HG03108 (cell line): ENCODE results near the gene GNB3.

Experiments used
- ATAC-seq: cut with Tn5 transposase; IDR thresholded peaks from one replicate; pipeline ENCODE4 v1.9.1; 2021; ENCODE audit warnings: moderate library complexity; ENCODE audit not compliant: unreplicated experiment

GNB3 gene

GRCh38 chr12:6836851-6837250, 3.9 kb upstream of the GNB3 start:
- no peak for ATAC-seq

- ATAC-seq, result no peak
Measured at GRCh38 chr12:6837370-6838060, 3.2 kb upstream of the GNB3 start.

DNA sequence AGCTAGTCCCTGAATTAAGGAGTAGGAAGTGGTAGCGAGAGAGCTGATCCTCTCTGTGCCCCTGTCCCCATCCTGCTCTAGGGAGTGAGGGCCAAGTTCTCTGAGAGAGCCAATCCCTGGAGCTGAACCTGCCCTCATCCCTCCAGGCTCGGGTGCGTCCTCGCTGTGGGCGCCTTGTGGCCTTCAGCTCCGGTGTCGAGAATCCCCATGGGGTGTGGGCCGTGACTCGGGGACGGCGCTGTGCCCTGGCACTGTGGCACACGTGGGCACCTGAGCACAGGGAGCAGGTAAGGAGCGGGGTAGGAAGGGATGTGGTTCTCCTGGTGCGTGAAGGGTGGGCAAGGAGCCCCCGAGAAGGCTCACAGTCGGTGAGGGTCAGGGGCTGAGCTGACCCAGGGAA, 1.9 kb upstream of the GNB3 start:
- no peak for ATAC-seq

GRCh38 chr12:6839482-6840201, 1.1 kb upstream of the GNB3 start:
- no peak for ATAC-seq

- ATAC-seq, result no peak
Measured at GRCh38 chr12:6840330-6840729, 395 bp upstream of the GNB3 start.

GRCh38 chr12:6842075-6842474, 1.4 kb downstream of the GNB3 start:
- ATAC-seq, result no peak

GRCh38 chr12:6843118-6843902, 2.6 kb downstream of the GNB3 start:
- ATAC-seq, result no peak

DNA sequence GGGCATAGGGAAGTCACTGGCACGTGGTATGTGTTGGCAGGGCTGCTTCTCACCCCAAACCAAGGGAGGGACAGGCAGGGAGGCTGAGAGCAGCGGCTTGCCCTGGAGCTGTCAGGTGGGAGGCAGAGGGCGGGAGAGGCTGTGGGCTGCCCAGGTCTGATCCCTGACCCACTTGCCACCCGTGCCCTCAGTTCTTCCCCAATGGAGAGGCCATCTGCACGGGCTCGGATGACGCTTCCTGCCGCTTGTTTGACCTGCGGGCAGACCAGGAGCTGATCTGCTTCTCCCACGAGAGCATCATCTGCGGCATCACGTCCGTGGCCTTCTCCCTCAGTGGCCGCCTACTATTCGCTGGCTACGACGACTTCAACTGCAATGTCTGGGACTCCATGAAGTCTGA, 4.7 kb downstream of the GNB3 start:
- ATAC-seq, result no peak

DNA sequence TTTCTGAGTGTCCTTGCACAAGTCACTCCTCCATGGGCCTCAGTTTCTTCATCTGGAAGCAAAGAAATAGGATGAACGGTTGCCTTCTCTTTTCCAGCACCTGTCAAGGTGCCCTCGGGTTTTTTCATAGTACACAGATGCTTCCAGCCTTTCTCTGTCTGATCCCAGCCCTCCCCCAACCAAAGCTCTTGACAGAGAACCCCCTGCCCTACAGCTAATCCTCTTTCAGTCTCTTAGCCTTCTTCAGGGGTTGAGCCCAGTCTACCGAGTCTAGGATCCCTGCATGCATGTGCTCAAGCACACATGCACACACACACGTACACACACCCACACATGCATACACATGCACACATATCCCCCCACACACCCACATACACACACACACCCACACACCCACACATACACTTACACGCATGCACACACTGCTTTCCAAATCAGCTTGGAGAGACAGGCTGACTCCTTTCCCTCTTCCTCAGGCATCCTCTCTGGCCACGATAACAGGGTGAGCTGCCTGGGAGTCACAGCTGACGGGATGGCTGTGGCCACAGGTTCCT, 5.7 kb downstream of the GNB3 start:
- no peak for ATAC-seq

- no peak for ATAC-seq
Measured at GRCh38 chr12:6847676-6848075, 7.0 kb downstream of the GNB3 start.

GRCh38 chr12:6849427-6849826, 8.7 kb downstream of the GNB3 start:
- ATAC-seq, result no peak

GRCh38 chr12:6849976-6850560, 9.3 kb downstream of the GNB3 start:
- no peak for ATAC-seq

DNA sequence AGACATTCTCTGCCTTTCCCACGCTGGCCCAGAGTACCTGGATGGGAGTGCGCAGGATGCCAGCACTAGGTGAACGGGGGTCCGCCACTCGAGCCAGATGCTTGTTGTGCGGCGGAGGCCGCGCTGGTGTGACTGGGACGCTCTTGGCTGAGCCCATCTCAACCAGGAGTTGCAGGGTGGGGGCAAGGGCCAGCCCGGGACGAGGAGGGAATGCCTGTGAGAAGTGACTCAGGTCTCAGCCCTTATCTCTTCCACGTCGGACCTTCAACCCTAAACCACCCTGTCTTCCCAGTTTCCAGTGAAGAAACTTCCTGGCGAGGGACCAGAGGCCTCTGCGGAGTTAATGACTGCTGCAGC, 10.0 kb downstream of the GNB3 start:
- no peak for ATAC-seq

DNA sequence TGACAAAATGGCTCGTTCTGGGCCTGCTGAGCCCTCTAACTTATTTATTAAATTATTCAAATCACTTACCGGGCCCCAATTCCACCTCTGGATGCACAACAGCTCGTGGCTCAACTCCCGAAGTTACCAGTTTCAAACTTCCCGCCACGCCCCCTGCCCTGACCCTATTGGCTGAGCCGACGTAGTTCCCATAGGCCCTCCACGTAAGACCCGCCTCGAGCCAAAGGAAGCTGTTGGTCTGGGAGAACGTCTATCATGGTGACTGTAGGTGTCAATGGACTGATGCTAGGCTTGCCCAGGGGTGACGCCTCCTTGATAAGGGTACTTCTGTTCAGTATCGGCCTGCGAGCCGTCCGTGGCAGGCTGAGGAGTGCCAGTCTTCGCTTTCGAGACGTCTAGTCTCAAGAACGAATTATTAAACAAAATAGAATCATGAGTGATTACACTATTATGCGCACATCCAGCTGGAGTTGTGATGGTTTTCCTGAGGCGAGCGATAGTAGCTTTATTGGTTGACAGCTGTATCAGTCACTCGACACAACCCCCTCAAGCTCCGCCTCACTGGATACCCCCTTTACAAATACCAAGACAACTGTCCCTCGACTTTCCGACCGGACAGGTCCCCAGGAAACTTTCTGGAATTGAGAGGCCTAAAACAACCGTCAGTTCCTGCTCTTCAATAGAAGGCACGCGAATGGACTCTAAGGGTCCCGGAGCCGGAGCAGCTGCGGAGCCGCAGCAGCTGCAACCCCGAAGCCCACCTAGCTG, 10.6 kb downstream of the GNB3 start, which contains the start of gene CDCA3:
Gene CDCA3 (minus strand): TSS at position 134 of the 768 bp plus-strand sequence. CDS start 334 bp downstream, outside the sequence.
- ATAC-seq, result peak; percentile 51

DNA sequence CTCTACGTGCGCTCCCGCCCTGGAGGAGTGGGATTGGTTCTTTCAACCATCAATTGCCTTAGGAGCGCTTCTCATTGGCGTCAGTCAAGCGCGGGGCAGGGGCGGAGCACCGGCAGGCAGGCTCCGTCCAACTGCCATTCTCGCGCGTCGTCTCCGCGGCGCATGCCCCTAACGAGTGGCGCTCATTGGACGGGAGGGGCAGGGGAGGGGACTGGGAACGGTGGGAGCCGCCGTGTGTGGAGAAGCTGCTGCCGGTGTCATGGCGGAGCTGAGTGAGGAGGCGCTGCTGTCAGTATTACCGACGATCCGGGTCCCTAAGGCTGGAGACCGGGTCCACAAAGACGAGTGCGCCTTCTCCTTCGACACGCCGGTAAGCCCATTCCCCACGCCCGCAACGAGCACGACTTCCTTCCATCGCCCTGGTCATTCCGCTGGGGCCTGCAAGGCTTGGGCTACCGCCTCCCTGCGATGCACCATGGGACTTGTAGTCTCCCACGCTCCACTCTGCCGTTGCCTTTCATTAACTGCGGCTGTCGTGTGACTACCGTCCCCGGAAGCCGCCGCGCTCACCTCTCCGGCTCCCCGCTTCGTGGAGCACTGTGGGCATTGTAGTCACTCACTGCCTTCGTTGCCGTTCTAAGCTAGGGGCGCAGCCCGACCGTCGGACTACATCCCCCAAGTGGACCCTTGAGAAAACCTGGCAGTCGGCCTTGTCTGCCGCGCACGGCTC, 11.4 kb downstream of the GNB3 start, which contains the start of gene USP5:
Gene USP5 (plus strand): TSS at position 230 of the 730 bp plus-strand sequence. CDS start 30 bp downstream, at position 260.
- peak; percentile 68 for ATAC-seq

DNA sequence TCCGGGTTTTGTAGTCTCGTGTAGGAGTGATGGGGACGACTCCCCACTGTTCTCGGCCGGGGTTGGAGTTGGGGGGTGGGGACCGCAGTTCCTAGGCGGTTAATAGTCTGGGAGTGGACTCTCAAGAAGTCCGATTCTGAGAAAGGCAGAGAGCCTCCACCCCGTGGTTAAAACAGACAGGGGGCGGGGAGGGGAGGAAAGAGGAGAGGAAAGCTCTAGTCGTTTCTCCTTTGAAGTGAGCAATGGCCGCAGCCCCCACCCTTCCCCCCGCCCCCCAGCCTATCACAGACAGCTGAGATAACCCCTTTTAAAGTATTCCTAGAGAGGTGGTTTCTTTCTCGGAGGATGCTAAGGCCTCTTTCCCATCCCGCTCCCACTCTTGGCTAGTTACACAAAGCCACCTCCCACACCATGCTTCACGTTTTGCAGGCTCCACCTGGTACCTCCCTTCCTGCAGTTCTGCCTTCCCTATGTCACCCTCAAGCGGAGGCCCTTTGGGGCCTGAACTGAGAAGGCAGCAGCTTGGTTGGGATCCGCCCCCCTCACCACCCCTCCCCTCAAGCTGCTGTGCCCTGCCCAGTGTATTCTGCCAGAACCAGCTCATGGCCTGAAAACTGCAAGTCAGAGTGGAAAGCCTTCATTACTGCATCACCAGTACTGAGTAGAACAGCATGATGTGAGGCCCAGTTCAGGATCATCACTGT, 12.1 kb downstream of the GNB3 start:
- no peak for ATAC-seq

- ATAC-seq, result no peak
Measured at GRCh38 chr12:6853626-6854025, 12.9 kb downstream of the GNB3 start.

DNA sequence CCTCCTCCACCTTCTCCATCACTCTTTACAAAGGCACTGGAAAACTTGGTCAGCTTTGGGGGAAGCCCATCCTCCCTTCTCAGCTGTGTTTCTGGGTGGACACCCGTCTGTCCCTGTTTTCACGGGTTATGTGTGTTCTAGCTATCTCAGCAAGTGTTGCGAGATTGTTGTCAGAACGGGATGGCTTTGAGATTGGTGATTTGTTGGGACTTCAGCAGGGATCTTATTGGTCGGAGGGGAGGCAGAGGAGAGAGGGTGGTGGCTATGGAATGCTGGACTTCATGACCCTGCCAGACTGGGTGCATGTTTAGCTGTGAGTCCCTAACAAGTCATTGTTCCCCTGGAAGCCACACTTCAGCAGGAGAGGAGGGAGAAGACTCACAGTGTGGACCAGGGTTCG, 13.3 kb downstream of the GNB3 start:
- ATAC-seq, result no peak

GRCh38 chr12:6855322-6855721, 14.6 kb downstream of the GNB3 start:
- ATAC-seq, result no peak
